ENCODE results near the gene C1QTNF2. TPM values are rescaled to one million over a fixed set of nuclear protein-coding genes. Genes with fewer than 3 reads are reported as not detected.

The C1QTNF2 gene
- total RNA-seq, 4 donors from 2014 or later = 1.3 to 2.9 (median 2.5) TPM

DNA sequence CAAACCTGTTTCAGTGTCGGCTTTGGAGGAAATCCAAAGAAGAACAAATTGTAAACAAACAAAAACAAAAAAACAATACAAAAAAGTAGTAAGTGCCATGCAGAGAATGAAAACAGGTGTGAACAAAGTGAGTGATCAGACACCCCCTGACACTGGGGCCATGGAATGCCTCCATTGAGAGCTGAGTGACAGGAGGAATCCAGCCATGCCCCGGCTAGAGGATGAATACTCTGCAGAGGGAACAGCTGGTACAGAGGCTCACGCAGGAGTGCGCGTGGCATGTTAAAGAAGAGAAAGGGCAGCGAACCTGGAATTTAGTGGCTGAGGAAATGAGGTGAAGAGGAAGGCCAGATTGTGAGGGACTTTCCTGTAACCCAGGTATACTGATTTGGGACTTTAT, 42.6 kb downstream of the C1QTNF2 start:
- Histone ChIP-seq H3K9me3 (peaks cover 0 to 5% (median 0%) of the 10 kb centered on the region in 4 donors), H3K4me3 (no peak overlapping the region), H3K36me3 (no peaks in the 10 kb centered on the region), H3K27me3 (no peaks in the 10 kb centered on the region), H3K27ac (replicated peaks in 1 of 4) (no peak overlapping the region), H3K4me1 (no peaks in the 10 kb centered on the region)
- no peak for DNase-seq (ENCODE audit: extremely low spot score)
- WGBS = 72% methylated on average over 6 of the region's 6 CpGs
- intact Hi-C loops (cut with DNase I) = no loop called here
- TF ChIP-seq EP300 (IDR thresholded peaks at IDR 0.05) (no peak), POLR2AphosphoS5 (IDR thresholded peaks at IDR 0.05) (no peak), POLR2A (IDR thresholded peaks at IDR 0.05; ENCODE audit: low read depth) (no peak)
- TF ChIP-seq, protein P1, sequence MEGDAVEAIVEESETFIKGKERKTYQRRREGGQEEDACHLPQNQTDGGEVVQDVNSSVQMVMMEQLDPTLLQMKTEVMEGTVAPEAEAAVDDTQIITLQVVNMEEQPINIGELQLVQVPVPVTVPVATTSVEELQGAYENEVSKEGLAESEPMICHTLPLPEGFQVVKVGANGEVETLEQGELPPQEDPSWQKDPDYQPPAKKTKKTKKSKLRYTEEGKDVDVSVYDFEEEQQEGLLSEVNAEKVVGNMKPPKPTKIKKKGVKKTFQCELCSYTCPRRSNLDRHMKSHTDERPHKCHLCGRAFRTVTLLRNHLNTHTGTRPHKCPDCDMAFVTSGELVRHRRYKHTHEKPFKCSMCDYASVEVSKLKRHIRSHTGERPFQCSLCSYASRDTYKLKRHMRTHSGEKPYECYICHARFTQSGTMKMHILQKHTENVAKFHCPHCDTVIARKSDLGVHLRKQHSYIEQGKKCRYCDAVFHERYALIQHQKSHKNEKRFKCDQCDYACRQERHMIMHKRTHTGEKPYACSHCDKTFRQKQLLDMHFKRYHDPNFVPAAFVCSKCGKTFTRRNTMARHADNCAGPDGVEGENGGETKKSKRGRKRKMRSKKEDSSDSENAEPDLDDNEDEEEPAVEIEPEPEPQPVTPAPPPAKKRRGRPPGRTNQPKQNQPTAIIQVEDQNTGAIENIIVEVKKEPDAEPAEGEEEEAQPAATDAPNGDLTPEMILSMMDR (IDR thresholded peaks at IDR 0.05) = no peak

DNA sequence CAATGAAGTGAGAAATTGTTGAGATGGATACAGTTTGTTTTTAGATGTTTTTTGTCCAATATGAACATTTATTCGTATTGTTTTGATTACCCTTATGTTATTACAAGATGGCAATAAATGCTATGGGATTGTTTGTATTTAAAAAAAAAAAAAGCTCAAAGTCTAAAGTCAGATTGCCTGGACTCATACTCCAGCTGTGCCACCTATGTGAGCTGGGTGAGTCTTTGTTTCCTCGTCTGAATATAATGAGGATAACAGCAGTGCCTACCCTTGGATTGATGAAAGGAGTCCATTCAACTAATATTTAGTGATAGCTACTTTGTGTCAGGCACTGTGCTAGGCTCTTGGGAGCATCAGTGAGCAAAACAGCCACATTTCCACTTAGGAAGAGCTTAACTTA, 43.4 kb downstream of the C1QTNF2 start:
- 89% methylated on average over 2 of the region's 2 CpGs for WGBS
- Histone ChIP-seq H3K4me3 (no peak overlapping the region), H3K36me3 (no peaks in the 10 kb centered on the region), H3K27me3 (peaks cover 0 to 3% (median 0%) of the 10 kb centered on the region in 4 donors), H3K9me3 (peaks cover 0 to 5% (median 0%) of the 10 kb centered on the region in 4 donors), H3K4me1 (no peaks in the 10 kb centered on the region), H3K27ac (replicated peaks in 1 of 4) (no peak overlapping the region)
- no peak for DNase-seq (ENCODE audit: extremely low spot score)
- intact Hi-C loops (cut with DNase I) = no loop called here
- TF ChIP-seq EP300 (IDR thresholded peaks at IDR 0.05) = no peak
- TF ChIP-seq POLR2AphosphoS5 (IDR thresholded peaks at IDR 0.05) = no peak
- TF ChIP-seq, protein P1 (IDR thresholded peaks at IDR 0.05) = no peak
- no peak for TF ChIP-seq POLR2A (IDR thresholded peaks at IDR 0.05; ENCODE audit: low read depth)

DNA sequence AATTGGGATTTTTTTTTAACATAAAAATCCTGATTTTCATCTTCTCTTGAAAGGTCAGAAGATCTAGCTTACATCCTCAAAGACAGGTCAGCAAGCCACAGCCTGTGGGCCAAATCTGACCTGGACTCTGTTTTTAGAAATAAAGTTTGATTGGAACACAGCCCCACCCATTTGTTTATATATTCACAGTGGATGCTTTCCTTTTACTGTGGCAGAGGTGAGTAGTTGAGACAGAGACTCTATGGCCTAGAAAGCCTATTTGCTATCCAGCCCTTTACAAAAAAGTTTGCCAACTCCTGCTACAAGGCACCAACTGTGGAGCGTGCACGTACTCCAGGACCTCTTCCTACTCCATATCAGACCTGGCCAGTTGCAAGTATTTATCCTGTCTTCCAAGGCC, 44.7 kb downstream of the C1QTNF2 start:
- WGBS = 87% methylated on average over 2 of the region's 2 CpGs
- Histone ChIP-seq H3K4me3 (no peak overlapping the region), H3K27me3 (peaks cover 0 to 12% (median 0%) of the 10 kb centered on the region in 4 donors), H3K9me3 (peaks cover 0 to 5% (median 0%) of the 10 kb centered on the region in 4 donors), H3K4me1 (no peaks in the 10 kb centered on the region), H3K27ac (replicated peaks in 1 of 4) (no peak overlapping the region), H3K36me3 (no peaks in the 10 kb centered on the region)
- no peak for DNase-seq (ENCODE audit: extremely low spot score)
- no peak for TF ChIP-seq POLR2A (IDR thresholded peaks at IDR 0.05; ENCODE audit: low read depth)
- TF ChIP-seq, protein P1 (IDR thresholded peaks at IDR 0.05) = no peak
- no peak for TF ChIP-seq POLR2AphosphoS5 (IDR thresholded peaks at IDR 0.05)
- no peak for TF ChIP-seq EP300 (IDR thresholded peaks at IDR 0.05)
- intact Hi-C loops (cut with DNase I) = no loop called here

DNA sequence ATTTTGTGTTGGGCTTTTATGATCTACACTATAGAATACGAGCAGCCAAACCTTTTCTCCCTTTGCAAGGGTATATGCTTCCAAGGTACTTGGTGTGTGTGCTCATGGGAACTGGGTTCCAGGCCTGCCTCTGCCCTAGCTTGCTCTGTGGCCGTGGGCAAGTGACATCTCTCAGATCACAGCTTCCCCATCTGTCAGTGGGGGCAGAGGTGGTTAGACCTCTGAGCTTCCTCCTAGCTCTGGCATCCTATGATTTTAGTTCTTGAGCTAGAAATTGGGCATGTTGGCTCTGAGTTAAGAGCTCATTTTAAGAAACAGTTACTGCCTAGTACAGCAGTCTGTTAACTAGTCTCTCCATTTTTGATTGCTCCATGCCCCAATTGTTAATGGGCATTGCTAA, 45.5 kb downstream of the C1QTNF2 start:
- no peak for DNase-seq (ENCODE audit: extremely low spot score)
- 85% methylated on average over 2 of the region's 2 CpGs for WGBS
- Histone ChIP-seq H3K4me1 (no peaks in the 10 kb centered on the region), H3K4me3 (no peak overlapping the region), H3K27me3 (peaks cover 0 to 12% (median 0%) of the 10 kb centered on the region in 4 donors), H3K9me3 (peaks cover 0 to 5% (median 0%) of the 10 kb centered on the region in 4 donors), H3K36me3 (no peaks in the 10 kb centered on the region), H3K27ac (replicated peaks in 1 of 4) (no peak overlapping the region)
- TF ChIP-seq POLR2A (IDR thresholded peaks at IDR 0.05; ENCODE audit: low read depth) (no peak), EP300 (IDR thresholded peaks at IDR 0.05) (no peak), POLR2AphosphoS5 (IDR thresholded peaks at IDR 0.05) (no peak)
- TF ChIP-seq, protein P1 (IDR thresholded peaks at IDR 0.05) = no peak
- intact Hi-C loops (cut with DNase I) = no loop called here

DNA sequence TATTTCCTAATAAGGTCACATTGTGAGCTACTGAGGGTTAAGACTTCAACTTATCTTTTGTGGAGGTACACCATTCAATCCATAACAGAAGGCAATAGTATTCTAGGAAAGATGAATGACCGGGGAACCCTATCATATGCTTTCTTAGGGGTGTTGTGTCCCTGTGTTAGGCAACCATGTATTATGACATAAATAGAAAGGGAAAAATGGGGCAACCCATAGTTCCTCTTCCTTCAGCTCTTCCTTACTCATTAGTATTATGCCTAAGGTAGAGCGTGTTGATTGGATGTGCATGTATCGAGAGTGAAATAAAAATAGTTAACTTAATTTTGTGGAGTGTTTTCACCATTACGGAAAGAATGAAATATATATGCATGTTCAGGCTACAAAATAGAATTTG, 52.0 kb downstream of the C1QTNF2 start:
- 88% methylated on average over 4 of the region's 4 CpGs for WGBS
- no peak for DNase-seq (ENCODE audit: extremely low spot score)

More for the DNA sequence above, 52.0 kb downstream of the C1QTNF2 start:
- Histone ChIP-seq H3K36me3 (no peaks in the 10 kb centered on the region), H3K27ac (replicated peaks in 1 of 4) (no peak overlapping the region), H3K27me3 (peaks cover 0 to 18% (median 0%) of the 10 kb centered on the region in 4 donors), H3K4me1 (no peaks in the 10 kb centered on the region), H3K9me3 (no peaks in the 10 kb centered on the region), H3K4me3 (no peak overlapping the region)
- intact Hi-C loops (cut with DNase I) = no loop called here
- TF ChIP-seq EP300 (IDR thresholded peaks at IDR 0.05) = no peak
- no peak for TF ChIP-seq POLR2A (IDR thresholded peaks at IDR 0.05; ENCODE audit: low read depth)
- TF ChIP-seq POLR2AphosphoS5 (IDR thresholded peaks at IDR 0.05) = no peak
- TF ChIP-seq, protein P1 (IDR thresholded peaks at IDR 0.05) = no peak

Data from esophagus muscularis mucosa (tissue), 4 donors.